ENCODE results near the gene CTNND2. TPM values are rescaled to one million over a fixed set of nuclear protein-coding genes. Genes with fewer than 3 reads are reported as not detected.
A peak's percentile ranks its signal among the peaks of the same experiment; 100 is the strongest.
"Not testable (repeated sequence)": the region's sequence is repeated elsewhere in the genome, so short reads cannot be mapped to it uniquely, and the experiment has no call there.

Gene CTNND2
- total and polyA plus RNA-seq, 2 donors, result 0.24 to 1.4 TPM

GRCh38 chr5:11065723-11066122, 838.5 kb downstream of the CTNND2 start:
- H3K27ac ChIP-seq (ENCODE audit: low read depth); H3K36me3 ChIP-seq (ENCODE audit: insufficient read depth); DNase-seq (ENCODE audit: extremely low spot score); H3K4me3 ChIP-seq (ENCODE audit: low read depth, low read length); H3K4me1 ChIP-seq (ENCODE audit: insufficient read depth): not testable (repeated sequence)
- WGBS, result 81% methylated on average over 1 of the region's 1 CpG

DNA sequence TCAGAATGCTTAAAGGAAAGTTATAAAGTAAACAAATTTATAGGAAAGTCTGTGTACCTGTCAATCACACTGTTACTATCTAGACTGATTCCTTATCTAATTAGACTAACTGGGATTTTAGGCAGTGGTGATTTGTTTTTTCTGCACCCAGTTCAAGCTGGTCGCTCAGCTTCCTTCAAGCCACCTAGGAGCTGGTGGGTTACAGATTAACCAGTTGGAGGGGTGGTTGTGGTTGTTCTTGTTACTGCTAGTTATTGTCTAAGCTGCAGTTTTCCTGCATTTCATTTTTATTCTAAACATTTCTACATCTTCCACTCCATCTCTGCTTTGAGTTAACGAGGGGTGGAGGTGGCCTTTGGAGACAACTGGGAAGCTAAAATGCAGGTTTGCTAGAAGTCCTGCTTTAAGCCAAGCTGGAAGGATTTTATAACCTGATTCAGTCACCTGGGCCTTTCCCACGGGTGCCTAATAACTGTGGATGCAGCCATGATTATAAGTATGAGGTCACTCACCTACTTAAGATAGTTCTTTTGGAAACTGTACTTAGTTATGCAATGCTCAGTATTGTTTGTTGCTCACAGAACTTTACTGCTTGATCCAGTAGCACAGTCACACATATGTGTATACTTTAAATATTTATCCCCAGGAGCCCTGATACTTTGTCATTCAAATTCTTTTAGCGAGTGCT, 839.3 kb downstream of the CTNND2 start:
- DNase-seq (ENCODE audit: extremely low spot score), result no peak
- Histone ChIP-seq H3K4me1 (ENCODE audit: insufficient read depth) (no peaks in the 10 kb centered on the region), H3K36me3 (ENCODE audit: insufficient read depth) (no peaks in the 10 kb centered on the region), H3K27ac (ENCODE audit: low read depth) (no peak overlapping the region), H3K4me3 (ENCODE audit: low read depth, low read length) (no peak overlapping the region)
- WGBS, result 74% methylated on average over 4 of the region's 4 CpGs

GRCh38 chr5:11062397-11062796, 841.8 kb downstream of the CTNND2 start:
- H3K27ac ChIP-seq (ENCODE audit: low read depth), result no peak overlapping the region
- no peaks in the 10 kb centered on the region for H3K36me3 ChIP-seq (ENCODE audit: insufficient read depth)
- 46% methylated on average over 7 of the region's 7 CpGs for WGBS
- H3K4me1 ChIP-seq (ENCODE audit: insufficient read depth), result no peaks in the 10 kb centered on the region
- DNase-seq (ENCODE audit: extremely low spot score), result peak; percentile 7
- H3K4me3 ChIP-seq (ENCODE audit: low read depth, low read length), result no peak overlapping the region

- no peak overlapping the region for H3K4me3 ChIP-seq (ENCODE audit: low read depth, low read length)
- H3K36me3 ChIP-seq (ENCODE audit: insufficient read depth), result no peaks in the 10 kb centered on the region
- no peak overlapping the region for H3K27ac ChIP-seq (ENCODE audit: low read depth)
- 83% methylated on average over 2 of the region's 2 CpGs for WGBS
- no peaks in the 10 kb centered on the region for H3K4me1 ChIP-seq (ENCODE audit: insufficient read depth)
- DNase-seq (ENCODE audit: extremely low spot score), result no peak
Observed at GRCh38 chr5:11056560-11056959, 847.7 kb downstream of the CTNND2 start.

DNA sequence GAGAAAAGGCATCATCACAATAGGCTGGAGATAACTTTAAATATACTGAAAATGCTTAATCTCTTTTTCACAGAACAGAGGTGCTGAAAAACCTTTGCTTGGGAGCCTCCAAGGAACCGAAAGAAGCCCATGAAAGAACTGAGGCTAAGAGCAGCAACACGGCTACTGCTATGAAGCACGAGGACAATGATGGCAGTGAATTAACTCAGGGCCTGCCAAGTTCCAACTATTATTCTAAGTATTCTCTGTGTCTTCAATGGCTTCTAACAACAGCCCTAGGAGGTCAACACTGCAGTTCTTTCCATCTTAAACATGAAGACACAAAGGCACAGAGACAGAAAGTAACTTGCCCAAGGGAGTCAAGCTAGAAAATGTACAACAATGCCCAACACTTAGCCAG, 850.2 kb downstream of the CTNND2 start:
- Histone ChIP-seq H3K4me1 (ENCODE audit: insufficient read depth) (no peaks in the 10 kb centered on the region), H3K36me3 (ENCODE audit: insufficient read depth) (no peaks in the 10 kb centered on the region), H3K4me3 (ENCODE audit: low read depth, low read length) (no peak overlapping the region), H3K27ac (ENCODE audit: low read depth) (no peak overlapping the region)
- 75% methylated on average over 3 of the region's 3 CpGs for WGBS
- DNase-seq (ENCODE audit: extremely low spot score), result no peak

DNA sequence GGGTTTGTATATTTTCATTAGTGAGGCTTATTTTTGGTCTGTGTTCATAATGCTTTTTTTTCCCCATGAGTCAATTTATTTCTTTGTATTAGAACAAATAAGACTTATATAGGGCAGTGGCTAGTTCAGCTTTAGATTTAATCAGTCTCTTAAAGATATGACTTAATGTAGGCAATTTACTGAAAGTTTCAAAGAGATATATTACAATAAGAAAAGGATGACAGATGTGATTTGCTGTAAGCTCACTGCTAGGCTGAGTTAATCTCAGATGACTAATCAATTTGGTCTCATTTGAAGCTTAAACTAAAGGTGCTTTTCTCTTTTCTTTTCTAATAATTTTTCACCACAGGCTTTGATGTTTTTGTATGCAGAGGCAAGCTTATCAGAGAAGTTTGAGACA, 851.4 kb downstream of the CTNND2 start:
- Histone ChIP-seq H3K27ac (ENCODE audit: low read depth) (no peak overlapping the region), H3K4me3 (ENCODE audit: low read depth, low read length) (no peak overlapping the region), H3K36me3 (ENCODE audit: insufficient read depth) (no peaks in the 10 kb centered on the region), H3K4me1 (ENCODE audit: insufficient read depth) (no peaks in the 10 kb centered on the region)
- no peak for DNase-seq (ENCODE audit: extremely low spot score)

DNA sequence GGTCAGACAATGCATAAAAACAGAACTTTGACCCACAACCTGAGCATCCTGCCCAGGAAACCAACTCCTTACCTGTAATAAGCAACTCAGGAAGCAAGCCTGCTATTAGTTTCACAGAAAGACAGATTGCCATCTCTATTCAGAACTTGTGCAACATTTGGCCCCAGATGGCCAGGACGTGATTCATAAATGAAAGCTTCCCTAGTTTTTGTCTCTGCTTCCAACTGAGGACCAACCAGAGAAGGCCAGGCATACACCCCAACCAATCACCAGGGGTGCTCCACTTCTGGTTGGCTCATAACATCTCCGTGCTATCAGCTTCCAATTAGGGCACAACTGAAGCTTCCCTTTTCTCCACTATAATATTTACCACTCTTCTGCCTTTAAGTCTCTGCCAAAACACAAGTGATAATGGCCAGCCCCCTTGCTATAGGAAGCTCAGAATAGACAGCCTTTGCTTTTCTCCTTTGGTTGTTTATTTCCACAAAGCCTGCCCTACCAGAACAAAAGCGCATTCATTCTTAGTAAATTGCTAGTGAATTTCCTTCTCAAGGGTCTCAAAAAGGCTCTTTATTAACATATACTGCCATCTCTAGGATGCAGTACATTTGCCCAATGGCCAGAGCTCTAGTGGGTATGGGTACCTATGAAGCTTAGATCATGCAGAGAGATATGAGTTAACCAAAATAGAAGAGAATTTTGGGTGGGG, 853.5 kb downstream of the CTNND2 start:
- no peak overlapping the region for H3K4me3 ChIP-seq (ENCODE audit: low read depth, low read length)
- DNase-seq (ENCODE audit: extremely low spot score), result no peak
- 54% methylated on average over 3 of the region's 3 CpGs for WGBS

GRCh38 chr5:11048760-11049159, 855.5 kb downstream of the CTNND2 start:
- no peak for DNase-seq (ENCODE audit: extremely low spot score)
- no peaks in the 10 kb centered on the region for H3K4me1 ChIP-seq (ENCODE audit: insufficient read depth)
- H3K36me3 ChIP-seq (ENCODE audit: insufficient read depth), result no peaks in the 10 kb centered on the region
- no peak overlapping the region for H3K4me3 ChIP-seq (ENCODE audit: low read depth, low read length)
- 87% methylated on average over 4 of the region's 4 CpGs for WGBS
- H3K27ac ChIP-seq (ENCODE audit: low read depth), result no peak overlapping the region

More for the DNA sequence above, 853.5 kb downstream of the CTNND2 start:
- Histone ChIP-seq H3K4me1 (ENCODE audit: insufficient read depth) (no peaks in the 10 kb centered on the region), H3K36me3 (ENCODE audit: insufficient read depth) (no peaks in the 10 kb centered on the region), H3K27ac (ENCODE audit: low read depth) (no peak overlapping the region)

DNA sequence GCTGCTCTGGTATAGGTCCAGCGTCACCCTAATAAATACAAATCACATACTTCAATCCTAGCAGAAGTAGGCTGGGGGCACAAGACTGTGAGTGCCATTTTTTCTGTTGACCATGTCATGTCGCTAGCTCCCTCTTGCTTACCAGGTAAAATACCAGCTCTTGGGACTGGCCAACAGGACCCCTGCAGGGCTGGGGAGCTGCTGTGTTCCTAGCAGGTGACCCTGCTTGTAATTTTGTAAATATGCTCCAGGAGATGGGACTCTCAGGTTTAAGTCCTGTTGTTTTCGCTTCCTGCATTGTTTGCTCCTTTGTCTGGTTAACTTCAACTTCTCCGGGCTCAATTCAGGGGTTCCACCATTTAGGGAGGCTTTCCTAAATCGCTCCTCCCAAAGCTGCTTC, 856.6 kb downstream of the CTNND2 start:
- H3K4me3 ChIP-seq (ENCODE audit: low read depth, low read length), result no peak overlapping the region
- WGBS, result 95% methylated on average over 5 of the region's 5 CpGs
- no peak for DNase-seq (ENCODE audit: extremely low spot score)
- no peaks in the 10 kb centered on the region for H3K4me1 ChIP-seq (ENCODE audit: insufficient read depth)
- no peaks in the 10 kb centered on the region for H3K36me3 ChIP-seq (ENCODE audit: insufficient read depth)
- H3K27ac ChIP-seq (ENCODE audit: low read depth), result no peak overlapping the region

- 73% methylated on average over 7 of the region's 7 CpGs for WGBS
- no peaks in the 10 kb centered on the region for H3K4me1 ChIP-seq (ENCODE audit: insufficient read depth)
- H3K36me3 ChIP-seq (ENCODE audit: insufficient read depth), result no peaks in the 10 kb centered on the region
Observed at GRCh38 chr5:11047030-11047429, 857.2 kb downstream of the CTNND2 start.

GRCh38 chr5:11046160-11046559, 858.1 kb downstream of the CTNND2 start:
- Histone ChIP-seq H3K4me3 (ENCODE audit: low read depth, low read length) (no peak overlapping the region), H3K36me3 (ENCODE audit: insufficient read depth) (no peaks in the 10 kb centered on the region), H3K4me1 (ENCODE audit: insufficient read depth) (no peaks in the 10 kb centered on the region), H3K27ac (ENCODE audit: low read depth) (no peak overlapping the region)
- 40% methylated on average over 7 of the region's 7 CpGs for WGBS
- DNase-seq (ENCODE audit: extremely low spot score), result no peak

More at GRCh38 chr5:11047030-11047429, 857.2 kb downstream of the CTNND2 start:
- H3K27ac ChIP-seq (ENCODE audit: low read depth), result no peak overlapping the region
- DNase-seq (ENCODE audit: extremely low spot score), result no peak
- H3K4me3 ChIP-seq (ENCODE audit: low read depth, low read length), result no peak overlapping the region

GRCh38 chr5:11045411-11045810, 858.8 kb downstream of the CTNND2 start:
- no peak overlapping the region for H3K27ac ChIP-seq (ENCODE audit: low read depth)
- H3K36me3 ChIP-seq (ENCODE audit: insufficient read depth), result no peaks in the 10 kb centered on the region
- WGBS, result 84% methylated on average over 3 of the region's 3 CpGs
- no peak overlapping the region for H3K4me3 ChIP-seq (ENCODE audit: low read depth, low read length)
- no peak for DNase-seq (ENCODE audit: extremely low spot score)
- H3K4me1 ChIP-seq (ENCODE audit: insufficient read depth), result no peaks in the 10 kb centered on the region

- H3K36me3 ChIP-seq (ENCODE audit: insufficient read depth), result no peaks in the 10 kb centered on the region
- DNase-seq (ENCODE audit: extremely low spot score), result no peak
- no peak overlapping the region for H3K27ac ChIP-seq (ENCODE audit: low read depth)
- no peak overlapping the region for H3K4me3 ChIP-seq (ENCODE audit: low read depth, low read length)
- H3K4me1 ChIP-seq (ENCODE audit: insufficient read depth), result no peaks in the 10 kb centered on the region
Observed at GRCh38 chr5:11044581-11044980, 859.7 kb downstream of the CTNND2 start.

- Histone ChIP-seq H3K4me1 (ENCODE audit: insufficient read depth) (no peaks in the 10 kb centered on the region), H3K36me3 (ENCODE audit: insufficient read depth) (no peaks in the 10 kb centered on the region), H3K27ac (ENCODE audit: low read depth) (no peak overlapping the region), H3K4me3 (ENCODE audit: low read depth, low read length) (no peak overlapping the region)
- 67% methylated on average over 5 of the region's 5 CpGs for WGBS
- no peak for DNase-seq (ENCODE audit: extremely low spot score)
Observed at GRCh38 chr5:11043881-11044280, 860.4 kb downstream of the CTNND2 start.
